GM19328 (cell line): ENCODE data around the gene COL27A1.

Experiments
- ATAC-seq: cut with Tn5 transposase; IDR thresholded peaks from one replicate; pipeline ENCODE4 v1.9.1; 2021; ENCODE audit warnings: mild to moderate bottlenecking, moderate library complexity; ENCODE audit not compliant: unreplicated experiment

Gene COL27A1

GRCh38 chr9:114221706-114222465 lies 66.5 kb downstream of the COL27A1 start:
- ATAC-seq, result no peak

- no peak for ATAC-seq
These were observed 68.4 kb downstream of the COL27A1 start for GRCh38 chr9:114223564-114224246.

GRCh38 chr9:114224247-114224610 lies 68.9 kb downstream of the COL27A1 start:
- ATAC-seq, result no peak

GRCh38 chr9:114225561-114226212 lies 70.3 kb downstream of the COL27A1 start:
- ATAC-seq, result no peak

- ATAC-seq, result no peak
These were observed 71.1 kb downstream of the COL27A1 start for GRCh38 chr9:114226246-114227055.

GRCh38 chr9:114227288-114228015 lies 72.1 kb downstream of the COL27A1 start:
- ATAC-seq, result no peak

GRCh38 chr9:114228016-114228808 lies 72.9 kb downstream of the COL27A1 start:
- ATAC-seq, result no peak

GRCh38 chr9:114229295-114229694 lies 74.0 kb downstream of the COL27A1 start:
- no peak for ATAC-seq

- ATAC-seq, result no peak
These were observed 74.7 kb downstream of the COL27A1 start for GRCh38 chr9:114230068-114230467.

GRCh38 chr9:114231273-114231672 lies 75.9 kb downstream of the COL27A1 start:
- no peak for ATAC-seq

- ATAC-seq, result no peak
These were observed 76.5 kb downstream of the COL27A1 start for GRCh38 chr9:114231719-114232449.

- ATAC-seq, result no peak
These were observed 78.3 kb downstream of the COL27A1 start for GRCh38 chr9:114233491-114234185.

- ATAC-seq, result no peak
These were observed 79.8 kb downstream of the COL27A1 start for GRCh38 chr9:114235033-114235661.

GRCh38 chr9:114236391-114237138 lies 81.2 kb downstream of the COL27A1 start:
- no peak for ATAC-seq

GRCh38 chr9:114237247-114237646 lies 81.9 kb downstream of the COL27A1 start:
- no peak for ATAC-seq

GRCh38 chr9:114237781-114238180 lies 82.4 kb downstream of the COL27A1 start:
- no peak for ATAC-seq

GRCh38 chr9:114238472-114238871 lies 83.1 kb downstream of the COL27A1 start:
- no peak for ATAC-seq
